Kasumi-1 (cell line): Measurements from ENCODE around the gene OSR1.
A peak's percentile ranks its signal among the peaks of the same experiment; 100 is the strongest.
"Not testable (repeated sequence)": the region's sequence is repeated elsewhere in the genome, so short reads cannot be mapped to it uniquely, and the experiment has no call there.

Experiments used
- DNase-seq, 2 experiments: peaks; one replicate each; lab custom pipeline; 2025; lab: John Stamatoyannopoulos, UW

The OSR1 gene

DNA sequence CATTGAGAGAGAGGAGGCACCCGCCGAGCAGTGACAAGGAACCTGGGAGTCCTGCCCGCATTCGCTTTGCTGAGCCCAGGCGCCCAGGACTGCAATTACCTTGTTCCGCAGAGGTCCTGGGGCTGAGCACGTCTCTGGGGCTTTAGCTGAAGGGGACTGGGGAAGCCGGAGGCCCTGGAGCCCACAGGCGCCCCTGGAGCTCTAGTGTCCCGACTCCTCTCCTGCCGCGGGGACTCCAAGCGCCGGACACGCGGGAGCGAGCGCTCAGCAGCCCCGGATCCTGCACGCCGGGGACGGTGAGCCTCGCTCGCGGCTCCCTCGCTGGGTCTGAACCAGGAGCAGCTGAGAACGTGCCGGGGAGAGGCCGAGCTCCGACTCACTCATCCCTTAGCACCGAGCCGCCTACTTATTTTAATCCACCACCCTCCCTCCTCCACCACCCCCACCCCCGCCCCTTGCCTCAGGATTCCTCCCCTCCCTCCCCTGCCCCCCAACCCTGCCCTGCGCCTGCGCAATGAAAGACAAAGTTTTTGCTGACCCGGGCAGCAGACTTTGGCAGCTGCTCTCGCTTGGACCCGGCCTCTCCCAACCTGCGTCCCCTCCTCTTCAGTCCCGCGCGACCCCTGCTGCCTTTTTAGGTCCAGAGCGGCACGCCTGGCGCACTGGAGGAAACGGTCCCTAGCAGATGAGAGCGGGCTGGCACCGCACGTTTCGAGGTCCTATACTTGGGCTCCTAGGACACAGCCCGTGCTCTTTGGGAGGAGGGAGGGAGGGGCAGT is at the start of gene OSR1:
Gene OSR1 (minus strand): TSS at position 382 of the 779 bp plus-strand sequence. CDS start 4,818 bp downstream, outside the sequence.
- DNase-seq = peak; percentile 15 to 26

DNA sequence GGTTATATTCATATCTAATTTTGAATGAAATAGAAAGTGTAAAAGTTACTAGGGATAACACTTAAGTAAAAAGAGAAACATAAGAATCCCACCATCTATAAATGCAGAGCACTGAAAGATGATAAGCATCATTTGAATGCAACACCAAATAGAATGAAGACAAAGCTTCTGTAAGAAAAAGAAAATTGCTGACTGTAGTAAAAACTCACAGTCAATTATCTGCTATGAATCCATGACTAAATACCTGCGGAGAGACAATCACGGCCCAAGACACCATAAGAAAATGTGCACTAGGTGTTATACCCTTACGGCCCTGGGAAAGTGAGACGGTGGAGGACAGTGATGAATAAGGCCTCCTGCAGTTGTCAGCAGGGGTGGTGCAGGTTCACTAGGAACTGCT is 45.4 kb upstream of the OSR1 start:
- DNase-seq = no peak

DNA sequence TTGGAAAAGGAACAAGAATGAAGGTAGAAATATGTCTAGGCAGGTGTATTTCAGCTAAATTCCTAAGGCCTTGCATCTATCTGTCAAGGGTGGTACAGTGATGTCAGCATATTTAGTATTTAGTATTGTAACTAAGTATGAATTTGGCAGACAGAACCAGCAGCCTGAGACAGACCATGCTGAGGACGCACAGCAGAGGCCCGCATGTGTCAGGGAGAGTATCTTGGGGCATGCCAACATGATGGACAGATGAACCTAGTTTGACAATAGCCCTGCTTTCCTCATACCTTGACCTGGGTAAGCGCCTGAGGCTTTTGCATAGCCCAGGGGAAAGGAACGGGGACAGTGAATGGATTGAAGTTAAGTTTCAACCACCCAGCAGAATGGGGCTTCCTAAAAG is 33.8 kb upstream of the OSR1 start:
- no peak for DNase-seq

DNA sequence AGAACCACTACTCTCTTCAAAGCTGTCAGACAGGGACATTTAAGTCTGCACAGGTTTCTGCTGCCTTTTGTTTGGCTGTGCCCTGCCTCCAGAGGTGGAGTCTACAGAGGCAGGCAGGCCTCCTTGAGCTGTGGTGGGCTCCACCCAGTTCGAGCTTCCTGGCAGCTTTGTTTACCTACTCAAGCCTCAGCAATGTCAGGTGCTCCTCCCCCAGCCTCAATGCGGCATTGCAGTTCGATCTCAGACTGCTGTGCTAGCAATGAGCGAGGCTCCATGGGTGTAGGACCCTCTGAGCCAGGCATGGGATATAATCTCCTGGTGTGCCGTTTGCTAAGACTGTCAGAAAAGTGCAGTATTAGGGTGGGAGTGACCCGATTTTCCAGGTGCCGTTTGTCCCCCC is 31.0 kb upstream of the OSR1 start:
- DNase-seq = not testable (repeated sequence)

DNA sequence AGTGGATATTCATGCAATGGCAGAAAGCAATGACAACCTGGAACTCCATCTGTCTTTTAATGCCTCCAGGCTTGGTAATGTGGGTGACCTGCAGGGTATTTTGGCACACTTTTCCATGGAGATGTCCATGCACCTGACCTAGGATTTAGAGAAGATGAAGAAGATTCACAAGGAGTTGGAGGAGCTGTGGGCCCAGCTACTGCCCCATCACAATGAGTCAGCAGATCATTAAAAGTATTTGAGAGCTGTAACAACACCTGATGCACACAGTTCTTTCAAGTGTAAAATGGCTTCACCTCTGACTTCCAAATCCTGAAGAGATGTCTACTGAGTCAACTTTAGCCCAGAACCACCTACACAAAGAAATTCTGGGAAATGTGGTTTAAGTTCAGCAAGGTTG is 22.1 kb upstream of the OSR1 start:
- DNase-seq = no peak

DNA sequence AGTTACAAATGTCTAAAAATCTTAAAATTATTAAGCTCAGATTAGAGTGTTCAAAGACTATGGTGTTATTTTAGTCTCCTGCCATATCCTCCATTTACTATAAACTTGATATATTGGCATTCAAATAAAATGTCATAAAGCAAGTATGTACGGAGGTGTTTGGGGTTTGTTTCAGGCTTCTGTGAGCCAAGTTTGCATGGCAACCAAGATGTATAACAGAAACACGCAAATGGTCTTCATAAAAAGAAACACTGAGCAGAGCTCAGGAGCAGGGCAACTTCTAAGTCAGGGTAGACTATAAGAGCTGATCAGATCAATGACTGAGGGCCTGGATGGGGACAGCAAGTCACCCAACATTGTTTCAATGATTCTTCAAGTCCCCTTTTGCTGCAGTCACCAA is 20.5 kb upstream of the OSR1 start:
- no peak for DNase-seq

DNA sequence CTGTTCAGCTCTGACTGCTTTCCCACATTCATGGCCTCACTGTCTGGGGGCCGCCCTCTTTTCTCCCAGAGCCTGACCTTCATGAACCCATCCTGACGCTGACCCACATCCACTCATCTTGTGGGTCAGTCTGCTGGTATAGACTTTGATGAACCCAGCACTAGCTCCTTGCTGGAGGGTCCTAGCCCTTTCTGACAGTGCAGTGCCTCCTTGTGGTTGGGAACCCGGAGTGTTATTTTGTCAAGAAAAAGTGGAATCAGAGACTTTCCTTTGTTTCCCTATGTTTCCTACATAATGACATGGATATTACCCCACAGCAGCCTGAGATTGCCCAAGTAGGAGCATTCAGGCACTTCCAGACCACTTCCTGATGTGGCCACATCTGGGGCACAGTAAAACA is 19.3 kb upstream of the OSR1 start:
- DNase-seq = no peak

DNA sequence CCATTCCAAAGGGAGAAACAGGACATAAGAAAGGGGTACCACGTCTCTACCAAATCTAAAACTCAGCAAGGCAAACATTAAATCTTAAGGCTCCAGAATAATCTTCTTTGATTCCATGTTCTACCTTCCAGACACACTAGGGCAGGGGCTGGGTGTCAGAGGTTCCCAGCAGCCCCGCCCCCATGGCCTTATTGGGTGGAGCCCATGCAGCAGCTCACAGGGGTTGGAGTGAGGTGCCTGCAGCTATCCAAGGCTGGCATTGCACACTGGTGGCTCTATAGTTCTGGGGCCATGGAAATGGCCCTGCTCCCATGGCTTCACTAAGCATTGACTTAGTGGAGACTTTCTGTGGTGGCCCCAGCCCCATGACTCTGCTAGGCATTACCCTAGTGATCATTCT is 14.9 kb upstream of the OSR1 start:
- no peak for DNase-seq

DNA sequence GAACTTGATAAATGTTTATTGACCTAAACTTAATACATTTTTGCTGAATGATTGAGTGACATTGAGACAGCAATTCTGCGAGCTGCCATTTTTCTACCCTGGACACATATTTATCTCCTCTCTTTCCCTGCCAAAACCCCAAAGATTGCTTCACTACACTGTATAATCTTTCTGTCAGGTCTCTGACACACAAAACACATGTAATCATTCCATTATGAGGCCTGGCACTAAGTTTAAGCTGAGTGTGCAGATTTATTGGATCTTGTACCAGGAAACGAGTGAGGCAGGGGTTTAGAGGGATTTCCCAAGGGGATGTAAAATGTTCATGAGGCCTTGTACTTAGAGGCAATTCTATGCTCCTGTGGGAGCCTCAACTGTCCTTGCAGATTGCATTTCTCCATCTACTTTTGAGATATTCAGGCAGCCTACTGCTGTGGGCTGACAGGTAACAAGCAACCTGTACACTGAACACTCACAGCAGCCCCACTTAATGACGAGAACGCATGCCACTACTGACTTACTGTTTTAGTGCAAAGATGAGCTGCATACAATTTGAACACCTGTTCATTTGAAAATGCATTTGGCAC is 13.7 kb upstream of the OSR1 start:
- DNase-seq = no peak

DNA sequence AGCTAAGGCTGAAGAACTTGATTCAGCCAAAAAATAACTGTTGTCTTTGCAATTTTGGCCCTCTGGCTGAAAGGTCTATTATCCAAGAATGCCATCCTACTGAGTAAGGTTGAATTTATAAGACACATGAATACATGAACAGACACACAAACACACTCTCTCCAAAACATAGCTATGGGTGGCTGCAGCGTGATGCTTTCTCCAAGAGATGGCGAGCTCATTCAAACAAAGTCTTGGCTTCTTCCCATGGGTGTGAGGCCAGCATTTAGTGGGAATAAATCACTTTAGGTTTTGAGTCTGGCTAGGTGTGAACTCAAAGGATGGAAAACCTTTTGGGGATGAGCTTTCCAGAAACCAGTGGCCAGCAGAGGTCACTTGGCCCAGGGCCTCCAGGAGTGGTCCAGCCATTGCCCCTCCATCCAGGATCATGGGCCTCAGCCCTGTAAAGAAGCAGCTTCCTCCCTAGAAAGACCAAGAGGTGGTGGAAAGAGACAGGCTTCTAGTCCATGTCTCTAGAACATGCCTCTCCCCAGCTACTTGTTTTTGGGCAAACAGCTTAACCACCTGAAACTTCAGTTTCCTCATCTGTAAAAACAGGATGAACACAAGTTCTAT is 11.0 kb upstream of the OSR1 start:
- no peak for DNase-seq

DNA sequence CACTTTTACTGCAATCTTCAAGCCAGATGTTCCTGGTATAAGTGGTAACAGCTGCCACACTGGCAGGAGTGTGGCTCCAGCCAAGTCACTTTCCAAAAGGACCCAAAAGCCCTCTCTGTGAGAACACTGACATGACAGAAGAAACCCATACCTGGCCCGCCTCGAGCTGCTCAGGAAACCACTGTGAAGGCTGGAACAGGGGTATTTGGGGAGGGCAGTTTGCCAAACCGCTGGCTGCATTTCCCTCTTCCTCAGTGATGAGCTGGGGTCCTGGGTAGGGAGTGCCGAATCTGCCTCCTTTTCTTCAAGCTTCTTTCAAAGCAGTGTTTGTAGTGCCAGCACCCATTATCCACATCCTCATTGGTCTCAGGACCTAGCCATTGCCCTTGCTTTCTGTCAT is 10.3 kb upstream of the OSR1 start:
- DNase-seq = no peak

DNA sequence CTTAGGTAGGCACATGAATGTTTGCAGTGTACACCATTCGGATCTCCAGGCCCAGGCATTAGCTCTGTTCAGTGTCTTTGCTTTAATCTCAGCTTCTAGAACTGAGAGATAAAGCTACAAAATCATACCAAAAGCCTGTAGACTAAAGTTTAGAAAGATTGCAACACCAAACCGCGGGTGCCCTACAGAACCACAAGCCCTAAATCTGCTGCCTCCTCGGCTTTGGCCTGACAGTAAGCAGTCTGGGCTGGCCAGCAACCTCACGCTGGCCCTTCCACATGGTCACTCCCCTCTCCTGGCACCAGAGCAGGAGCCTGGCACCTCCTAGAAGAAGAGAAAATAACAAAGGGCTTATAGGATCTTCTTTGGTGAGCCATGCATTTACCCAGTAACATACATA is 8.9 kb upstream of the OSR1 start:
- no peak for DNase-seq

DNA sequence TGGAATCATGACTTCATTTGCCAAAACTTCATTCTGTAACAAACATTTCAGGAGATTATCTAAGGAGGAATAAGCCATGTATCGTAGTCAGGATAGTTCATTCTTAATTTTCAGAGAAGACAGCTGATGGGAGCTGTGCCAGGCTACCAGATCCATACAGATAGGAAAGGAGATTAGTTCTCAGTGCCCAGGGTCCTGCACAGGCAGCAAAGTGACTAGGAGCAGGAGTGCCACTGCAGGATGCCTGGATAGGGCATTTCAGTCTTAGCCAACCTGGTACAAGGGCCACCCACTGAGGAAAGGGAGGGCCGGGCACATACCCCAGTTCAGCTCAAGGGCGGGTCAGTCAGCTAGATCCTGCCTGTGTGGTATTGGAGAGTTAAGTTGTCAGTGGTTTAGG is 6.7 kb upstream of the OSR1 start:
- DNase-seq = no peak

DNA sequence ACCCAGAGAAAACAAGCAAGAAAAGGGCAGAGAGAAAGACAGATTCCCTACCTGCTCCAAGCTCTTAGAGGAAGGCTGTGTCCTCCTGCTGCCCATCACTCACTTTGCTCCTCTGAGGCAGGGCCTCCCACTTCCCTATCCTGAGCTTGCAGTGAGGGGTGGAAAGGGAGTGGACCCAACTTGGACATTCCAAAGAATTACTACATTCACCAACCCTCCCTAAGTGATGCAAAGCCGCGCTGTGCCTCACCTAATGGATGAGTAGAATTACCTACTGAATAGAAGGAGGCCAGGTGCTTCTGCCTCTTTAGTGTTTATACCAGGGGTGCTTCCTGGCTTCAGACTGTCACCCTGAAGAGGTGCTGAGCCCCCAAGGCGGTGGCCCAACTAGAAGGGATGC is 5.6 kb upstream of the OSR1 start:
- no peak for DNase-seq

DNA sequence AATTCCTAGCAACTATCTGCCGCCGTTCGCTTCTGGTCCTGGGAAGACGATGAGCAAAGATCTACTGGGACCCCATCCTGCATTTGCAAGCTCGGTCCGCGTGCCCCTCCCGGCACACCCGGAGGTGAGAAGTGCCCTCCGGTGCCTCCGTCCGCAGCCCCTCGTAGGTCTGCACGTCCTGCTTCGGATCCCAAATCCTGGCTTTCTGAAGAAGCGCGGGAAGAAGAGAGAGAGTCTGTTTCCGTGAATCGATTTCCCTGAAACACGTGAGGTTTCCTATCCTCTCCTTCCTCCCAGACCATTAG is 5.0 kb upstream of the OSR1 start:
- no peak for DNase-seq

DNA sequence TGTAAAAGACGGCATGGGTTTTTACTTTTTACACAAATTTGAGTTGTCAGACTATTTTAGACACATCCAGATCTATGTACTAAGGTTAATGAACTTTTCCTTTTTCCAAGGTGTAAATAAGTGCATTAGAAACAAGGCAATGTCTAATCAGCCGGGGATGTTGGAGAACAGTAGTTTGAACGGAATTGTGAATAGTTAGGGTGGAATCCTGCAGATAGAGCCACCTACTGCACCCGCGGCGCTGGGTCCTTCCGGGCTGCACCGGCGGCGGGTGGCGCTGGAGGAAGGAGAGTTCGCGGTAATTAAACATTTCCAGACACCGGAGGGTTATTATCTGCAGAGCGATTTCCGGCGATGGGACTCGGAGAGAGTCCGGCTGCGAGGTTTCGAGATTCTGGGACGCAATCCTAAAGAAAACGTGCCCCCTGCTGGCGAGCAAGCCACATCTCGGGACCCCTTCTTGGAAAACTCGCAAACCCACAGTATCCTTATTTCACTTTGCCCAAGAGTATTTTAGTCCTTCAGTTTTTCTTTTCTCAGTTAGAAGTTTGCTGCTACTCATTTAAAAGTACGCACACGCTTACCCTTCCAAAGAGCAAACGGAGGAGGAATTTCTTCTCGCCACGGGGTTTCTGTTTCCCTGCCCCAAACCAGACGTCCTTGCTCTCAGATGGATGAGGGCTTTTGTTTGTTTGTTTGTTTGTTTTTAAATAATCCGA is 4.5 kb upstream of the OSR1 start:
- peak; percentile 60 to 73 for DNase-seq

DNA sequence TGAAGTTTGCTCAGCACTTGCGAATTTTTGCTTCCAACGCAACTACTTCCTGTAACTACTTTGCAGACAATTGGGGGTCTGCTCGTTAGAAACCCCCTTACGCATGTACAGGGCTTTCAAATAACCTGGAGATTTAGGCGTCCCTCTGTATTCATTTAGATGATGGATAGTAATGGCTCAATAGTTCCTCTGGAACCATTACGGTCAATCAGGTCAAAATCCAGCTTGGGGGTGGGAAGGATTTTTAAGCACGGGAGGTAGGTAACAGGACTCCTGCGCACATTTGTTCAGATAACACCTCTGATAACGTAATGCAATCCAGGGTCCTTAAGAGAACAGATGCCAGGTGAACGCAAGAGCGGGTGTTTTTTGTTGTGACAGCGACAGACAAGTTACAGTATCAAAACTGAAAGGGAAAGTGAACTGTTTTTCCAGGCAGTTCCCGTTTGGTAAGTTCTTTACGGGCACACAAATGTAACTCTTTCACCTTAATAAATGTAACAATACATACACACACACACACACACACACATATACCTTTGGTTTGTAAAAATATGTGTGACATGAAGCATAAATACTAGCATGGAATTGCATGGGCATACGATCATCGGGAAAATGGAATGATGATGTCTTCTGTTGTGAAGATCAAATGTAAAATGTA is 3.8 kb upstream of the OSR1 start:
- DNase-seq = peak; percentile 27 to 29

DNA sequence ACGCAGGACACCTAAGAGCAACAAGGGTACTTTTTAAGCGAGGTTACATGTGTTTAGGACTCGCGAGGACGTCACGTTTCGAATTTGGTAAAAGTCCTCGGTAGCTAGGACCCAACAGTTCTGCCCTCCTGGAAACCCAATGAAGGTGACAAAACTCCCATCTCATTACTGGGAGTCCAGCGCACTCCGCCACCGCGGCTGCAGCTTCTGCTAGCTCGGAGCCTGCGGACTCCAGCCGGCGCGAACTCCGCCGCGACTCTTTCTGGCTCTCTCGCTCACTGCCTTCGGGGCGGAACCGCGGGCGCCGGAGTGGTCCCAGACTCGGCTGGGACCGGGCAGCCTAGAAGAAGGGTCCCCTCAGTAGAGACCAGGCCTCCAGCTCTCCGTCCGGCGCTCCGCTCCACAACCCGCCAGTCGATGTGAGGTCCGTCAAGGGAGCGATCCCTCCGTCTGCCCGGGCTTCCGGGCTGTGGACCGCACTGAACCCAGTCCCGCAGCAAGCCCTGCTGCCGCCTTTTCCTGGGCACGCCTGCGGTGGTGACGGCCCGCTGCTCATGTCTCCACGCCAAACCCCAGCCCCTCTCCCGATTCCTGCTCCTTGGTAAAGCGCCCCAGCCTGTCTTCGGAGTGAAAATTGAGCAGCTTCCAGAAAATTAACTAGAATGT is 3.0 kb upstream of the OSR1 start:
- no peak for DNase-seq

DNA sequence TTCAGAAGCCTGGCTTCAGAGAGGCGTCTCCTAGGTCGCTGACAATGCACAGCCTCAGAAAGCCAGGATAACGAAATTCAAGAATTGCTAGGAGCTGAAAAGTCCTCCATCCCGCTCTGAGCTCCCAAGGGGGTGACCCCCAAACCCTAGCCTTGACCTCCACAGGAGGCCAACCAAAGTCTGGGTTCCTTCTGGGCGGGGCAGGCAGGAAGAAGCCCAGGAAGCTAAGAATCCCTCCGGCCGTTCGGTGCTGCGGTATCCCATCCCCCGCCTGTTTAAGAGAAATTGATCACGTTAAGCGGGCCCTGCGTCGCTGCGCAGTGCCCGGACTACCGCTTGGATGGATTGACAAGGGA is 2.5 kb upstream of the OSR1 start:
- no peak for DNase-seq

DNA sequence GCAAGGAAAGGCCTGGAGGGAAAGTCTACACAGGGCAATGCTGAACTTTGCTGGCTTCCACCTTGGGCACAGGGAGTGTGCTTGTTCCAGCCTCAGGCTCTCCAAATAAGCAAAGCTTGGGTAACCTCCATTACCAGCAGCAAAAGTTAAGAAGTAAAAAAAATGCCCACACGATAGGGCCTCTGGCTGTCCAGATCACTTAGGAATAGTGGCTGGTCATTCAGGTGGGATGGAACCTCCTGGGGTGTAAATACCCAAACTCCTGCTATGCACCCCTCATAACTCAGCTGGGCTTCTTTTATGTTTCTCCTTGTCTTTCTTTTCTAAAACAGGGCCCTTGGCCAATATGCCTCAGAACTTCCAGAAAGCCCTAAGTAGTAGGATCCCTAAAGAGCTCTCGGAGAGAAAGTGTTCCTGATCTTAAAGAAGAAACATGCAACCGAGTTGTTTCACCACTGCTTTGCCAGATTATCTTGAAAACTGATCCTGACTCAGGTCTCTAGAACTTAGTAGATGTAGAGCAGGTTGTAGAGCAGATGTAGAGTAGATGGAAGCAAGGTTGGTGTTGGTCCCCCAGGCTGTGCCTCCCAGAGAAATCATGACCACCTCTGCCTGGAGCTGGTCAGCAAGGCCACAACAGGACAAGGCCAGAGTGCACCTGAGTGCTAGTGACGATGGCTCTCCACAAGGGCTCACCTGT is 2.0 kb upstream of the OSR1 start:
- DNase-seq = no peak

DNA sequence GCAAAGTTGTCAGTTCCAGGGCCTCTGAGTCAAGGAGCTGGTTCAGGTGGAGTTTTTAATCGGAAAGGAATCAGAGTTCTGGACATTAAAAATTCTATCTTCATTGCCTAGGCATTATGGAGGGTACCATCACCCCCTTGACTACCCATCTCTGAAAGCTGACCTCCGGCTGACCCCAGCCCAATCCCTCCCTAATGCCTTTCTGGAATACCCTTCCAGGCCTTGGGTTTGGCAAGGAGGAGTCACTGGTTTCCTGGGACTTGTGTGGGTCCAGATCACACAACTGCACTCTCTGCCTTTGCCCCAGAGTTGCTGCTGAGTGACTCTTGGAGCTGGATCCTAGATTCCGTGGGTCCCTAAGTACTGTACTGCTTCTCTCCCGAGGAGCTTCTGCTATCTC is 1.0 kb upstream of the OSR1 start:
- DNase-seq = no peak

DNA sequence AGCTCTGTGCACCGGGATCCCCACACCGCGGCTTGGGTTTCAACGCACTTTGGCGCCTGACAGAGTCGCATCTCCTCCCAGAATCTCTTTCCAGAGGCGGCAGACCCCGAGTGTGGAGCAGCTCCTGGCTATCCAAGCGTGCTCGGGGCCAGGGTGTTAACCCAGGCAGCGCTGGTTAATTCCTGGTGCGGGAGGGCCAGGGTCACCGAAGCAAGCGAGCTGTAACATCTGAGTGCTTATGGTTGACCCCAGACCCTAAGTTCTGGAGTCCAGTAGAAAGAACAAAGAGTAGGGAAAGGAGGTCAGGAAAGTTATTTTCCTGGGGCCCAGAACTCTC is 566 bp upstream of the OSR1 start:
- no peak for DNase-seq
